Endodermal cell (in vitro differentiated cells): ENCODE measurements around the gene KCNG1. TPM values are rescaled to one million over a fixed set of nuclear protein-coding genes. Genes with fewer than 3 reads are reported as not detected.

Experiments
- DNase-seq: peaks from one replicate; pipeline ENCODE4 v3.0.0-alpha.2; 2017
- H3K27ac ChIP-seq: 2 replicates; pipeline ENCODE4 v1.5.1; 2013; ENCODE audit warnings: mild to moderate bottlenecking, low read depth, low read length, moderate library complexity
- H3K27me3 ChIP-seq: 2 replicates; pipeline ENCODE4 v1.6.1; 2013; ENCODE audit warnings: mild to moderate bottlenecking, low read length, moderate library complexity; ENCODE audit not compliant: insufficient read depth, control insufficient read depth, poor library complexity, severe bottlenecking
- H3K36me3 ChIP-seq: 2 replicates; pipeline ENCODE4 v1.7.0; 2013; ENCODE audit warnings: mild to moderate bottlenecking, low read length, moderate library complexity; ENCODE audit not compliant: control insufficient read depth, insufficient read depth
- H3K4me1 ChIP-seq: one replicate; pipeline ENCODE4 v1.7.0; 2013; ENCODE audit warnings: low read length; ENCODE audit not compliant: control insufficient read depth, insufficient read depth
- H3K4me3 ChIP-seq: 2 replicates; pipeline ENCODE4 v1.5.1; 2013; ENCODE audit warnings: mild to moderate bottlenecking, low read length, moderate library complexity
- H3K9ac ChIP-seq: 2 replicates; pipeline ENCODE4 v1.6.1; 2013; ENCODE audit warnings: mild to moderate bottlenecking, low read length, moderate library complexity; ENCODE audit not compliant: poor library complexity, severe bottlenecking; ENCODE audit errors: extremely low read depth
- H3K9me3 ChIP-seq: 2 replicates; pipeline ENCODE4 v1.6.1; 2013; ENCODE audit warnings: mild to moderate bottlenecking, low read length, moderate library complexity; ENCODE audit not compliant: control insufficient read depth
- H3K27ac Mint-ChIP-seq: 2 replicates; pipeline ENCODE4 v1.8.0; 2020; ENCODE audit warnings: mixed read lengths
- H3K27me3 Mint-ChIP-seq: 2 replicates; pipeline ENCODE4 v1.8.0; 2021; ENCODE audit warnings: mild to moderate bottlenecking, mixed read lengths; ENCODE audit not compliant: insufficient read depth
- H3K36me3 Mint-ChIP-seq: 2 replicates; pipeline ENCODE4 v1.8.0; 2020; ENCODE audit warnings: low read depth, mixed read lengths
- H3K4me1 Mint-ChIP-seq: 2 replicates; pipeline ENCODE4 v1.8.0; 2020; ENCODE audit warnings: mixed read lengths
- H3K4me3 Mint-ChIP-seq: 2 replicates; pipeline ENCODE4 v1.8.0; 2020; ENCODE audit warnings: mild to moderate bottlenecking, moderate library complexity, mixed read lengths
- H3K9me3 Mint-ChIP-seq: 2 replicates; pipeline ENCODE4 v1.8.0; 2020; ENCODE audit warnings: mild to moderate bottlenecking, mixed read lengths
- CTCF ChIP-seq: fragments of 200-600 bp; sonication (generic); conservative IDR thresholded peaks from 2 replicates; pipeline ENCODE4 v1.5.0; 2021; ENCODE audit warnings: antibody characterized with exemption, mild to moderate bottlenecking
- WGBS, 2 experiments: methylation state at CpG; one replicate each; pipeline versions ENCODE4 v1.1.5 to v1.1.7; 2013; ENCODE audit warnings: missing lambda C conversion rate in 2 of 2, mixed read lengths in 1 of 2; ENCODE audit not compliant: insufficient coverage in 1 of 2, insufficient read length in 1 of 2; 5-methylcytosine and 5-hydroxymethylcytosine counted together
- total RNA-seq, 2 donors: library from RNA; stranded (reverse); fragmentation: NEBNext Ultra II Directional in 1 of 2; extraction: Animal tissue kit (Norgen Biotek cat#: 25700) in 1 of 2; gene quantifications; 2 replicates in 1 of 2; 3 replicates in 1 of 2; pipeline ENCODE4 v1.2.1, GENCODE V29; 2021

The KCNG1 gene
- total RNA-seq, 2 donors from 2014 or later = 106 to 126 TPM

- 53 to 63% methylated on average over 6 of the region's 6 CpGs for WGBS, 2 experiments
- peaks cover 10% of the 10 kb centered on the region for H3K9me3 ChIP-seq
- no peaks in the 10 kb centered on the region for H3K36me3 ChIP-seq
- peaks cover 12% of the 10 kb centered on the region for H3K9me3 Mint-ChIP-seq
- no peak overlapping the region for H3K4me3 Mint-ChIP-seq
- no peak overlapping the region for H3K27ac ChIP-seq
- peaks cover 12% of the 10 kb centered on the region for H3K4me1 ChIP-seq
- H3K4me3 ChIP-seq = no peak overlapping the region
- H3K27ac Mint-ChIP-seq = no peak overlapping the region
- DNase-seq = peak; percentile 88
- no peaks in the 10 kb centered on the region for H3K27me3 Mint-ChIP-seq
- H3K4me1 Mint-ChIP-seq = no peaks in the 10 kb centered on the region
- TF ChIP-seq CTCF = no peak
- H3K36me3 Mint-ChIP-seq = no peaks in the 10 kb centered on the region
- H3K27me3 ChIP-seq = no peaks in the 10 kb centered on the region
- H3K9ac ChIP-seq = no peak overlapping the region
Observed at GRCh38 chr20:51042064-51042463, 19.2 kb upstream of the KCNG1 start.

- Histone ChIP-seq H3K4me1 (peaks cover 8% of the 10 kb centered on the region), H3K4me3 (no peak overlapping the region), H3K27ac (no peak overlapping the region), H3K27me3 (no peaks in the 10 kb centered on the region), H3K9me3 (no peaks in the 10 kb centered on the region), H3K9ac (no peak overlapping the region), H3K36me3 (no peaks in the 10 kb centered on the region)
- H3K4me3 Mint-ChIP-seq = no peak overlapping the region
- no peaks in the 10 kb centered on the region for H3K36me3 Mint-ChIP-seq
- WGBS, 2 experiments = 94 to 99% methylated on average over 11 to 13 of the region's 14 CpGs
- peaks cover 4% of the 10 kb centered on the region for H3K4me1 Mint-ChIP-seq
- no peaks in the 10 kb centered on the region for H3K9me3 Mint-ChIP-seq
- TF ChIP-seq CTCF = no peak
- peaks cover 8% of the 10 kb centered on the region for H3K27me3 Mint-ChIP-seq
- H3K27ac Mint-ChIP-seq = no peak overlapping the region
- no peak for DNase-seq
Observed at GRCh38 chr20:51037532-51038115, 14.7 kb upstream of the KCNG1 start.

- 92% methylated on average over 7 of the region's 7 CpGs for WGBS, 2 experiments
- H3K27me3 ChIP-seq = no peaks in the 10 kb centered on the region
- Mint-ChIP-seq H3K4me3 (no peak overlapping the region), H3K9me3 (peaks cover 6% of the 10 kb centered on the region), H3K4me1 (peaks cover 4% of the 10 kb centered on the region), H3K36me3 (peaks cover 3% of the 10 kb centered on the region), H3K27ac (no peak overlapping the region), H3K27me3 (peaks cover 8% of the 10 kb centered on the region)
- H3K9ac ChIP-seq = no peak overlapping the region
- H3K4me3 ChIP-seq = no peak overlapping the region
- no peak for TF ChIP-seq CTCF
- no peak for DNase-seq
- no peaks in the 10 kb centered on the region for H3K36me3 ChIP-seq
- peaks cover 5% of the 10 kb centered on the region for H3K9me3 ChIP-seq
- H3K4me1 ChIP-seq = peaks cover 4% of the 10 kb centered on the region
- H3K27ac ChIP-seq = no peak overlapping the region
Observed at GRCh38 chr20:51036827-51037531, 14.1 kb upstream of the KCNG1 start.
